Transverse colon (tissue), 4 donors: ENCODE data around the gene HECTD4. TPM values are rescaled to one million over a fixed set of nuclear protein-coding genes. Genes with fewer than 3 reads are reported as not detected.

Experiments
- DNase-seq: peaks from one replicate; pipeline ENCODE4 v3.0.0-alpha.2; 2019
- H3K27ac ChIP-seq, 4 donors: fragments of 200-600 bp; sonication (generic); 2 replicates each; pipeline ENCODE4 v1.5.1; 2016 to 2018; ENCODE audit warnings: inconsistent platforms in 4 of 4
- H3K27me3 ChIP-seq: fragments of 200-600 bp; sonication (generic); 2 replicates; pipeline ENCODE4 v1.5.1; 2017; ENCODE audit warnings: inconsistent platforms
- H3K36me3 ChIP-seq, 4 donors: fragments of 200-600 bp; sonication (generic); 2 replicates each; pipeline ENCODE4 v1.5.1; 2017 to 2019; ENCODE audit warnings: inconsistent platforms in 4 of 4
- H3K4me1 ChIP-seq, 4 donors: fragments of 200-600 bp; sonication (generic); 2 replicates each; pipeline ENCODE4 v1.5.1; 2017 to 2020; ENCODE audit warnings: inconsistent platforms in 4 of 4
- H3K4me3 ChIP-seq, 4 donors: fragments of 200-600 bp; sonication (generic); 1 replicate in 1 of 4; 2 replicates in 3 of 4; pipeline versions ENCODE4 v1.5.1 to v1.6.1; 2017 to 2019; ENCODE audit warnings: inconsistent platforms in 4 of 4
- H3K9me3 ChIP-seq, 2 donors: fragments of 200-600 bp; sonication (generic); 2 replicates each; pipeline ENCODE4 v1.5.1; 2017 to 2019; ENCODE audit warnings: inconsistent platforms in 2 of 2
- CTCF ChIP-seq, 5 experiments: fragments of 200-600 bp in 3 of 5; fragments of 450-650 bp in 2 of 5; sonication (generic) in 3 of 5; IDR thresholded peaks; 1 replicate in 2 of 5; 2 replicates in 3 of 5; pipeline ENCODE4 v1.5.1; 2016 to 2017; ENCODE audit warnings: antibody characterized with exemption in 5 of 5, inconsistent platforms in 3 of 5, mild to moderate bottlenecking in 2 of 5, moderate library complexity in 1 of 5
- EP300 ChIP-seq: sonication (generic); formaldehyde crosslinking; IDR thresholded peaks from one replicate; pipeline ENCODE4 v1.6.1; 2017; ENCODE audit warnings: antibody characterized with exemption, low read depth
- POLR2A ChIP-seq: fragments of 450-650 bp; IDR thresholded peaks from one replicate; pipeline ENCODE4 v1.6.1; 2016; ENCODE audit warnings: antibody characterized with exemption, mild to moderate bottlenecking, moderate library complexity
- POLR2AphosphoS5 ChIP-seq, 3 donors: sonication (generic); formaldehyde crosslinking; IDR thresholded peaks; one replicate each; pipeline ENCODE4 v1.6.1; 2016; ENCODE audit warnings: antibody characterized with exemption in 3 of 3
- WGBS, 2 donors: methylation state at CpG; one replicate each; pipeline ENCODE4 v1.1.5; 2018; ENCODE audit warnings: low coverage in 1 of 2; 5-methylcytosine and 5-hydroxymethylcytosine counted together
- in situ Hi-C, 4 donors: fragments of 200-750 bp; cut with MboI; loops; one replicate each; pipeline versions ENCODE4 v1.15.0 to v1.15.1; 2017; ENCODE audit warnings: low sequenced_read_pairs in 3 of 4, low pct_ligation_motif_present in 1 of 4, low pct_unique_long_range_greater_than_20kb in 1 of 4
- intact Hi-C: fragments of 100-400 bp; cut with DNase I; formaldehyde crosslinking; loops from one replicate; pipeline ENCODE4 v1.15.1; 2023; ENCODE audit warnings: low total_unique reads
- total RNA-seq, 4 donors: library from RNA; depleted of rRNA; stranded (reverse); fragments of >200 nt; gene quantifications; one replicate each; pipeline ENCODE4 v1.1.0, GENCODE V29; 2016

HECTD4 gene
- total RNA-seq, 4 donors from 2014 or later: 52.6 to 171 (median 121) TPM

GRCh38 chr12:112331886-112332285 lies 50.3 kb downstream of the HECTD4 start:
- Histone ChIP-seq H3K4me3 (no peak overlapping the region), H3K36me3 (no peaks in the 10 kb centered on the region), H3K27me3 (no peaks in the 10 kb centered on the region), H3K4me1 (peaks cover 0 to 17% (median 0%) of the 10 kb centered on the region in 4 donors), H3K27ac (no peak overlapping the region), H3K9me3 (no peaks in the 10 kb centered on the region)
- intact Hi-C loops: no loop called here
- TF ChIP-seq POLR2A: no peak
- in situ Hi-C loops: no loop called here
- DNase-seq: no peak
- WGBS, 2 donors: 85 to 86% methylated on average over 2 to 4 of the region's 4 CpGs

GRCh38 chr12:112330706-112331105 lies 51.5 kb downstream of the HECTD4 start:
- no peaks in the 10 kb centered on the region for H3K36me3 ChIP-seq
- TF ChIP-seq EP300 (no peak), POLR2AphosphoS5 (IDR thresholded peaks at IDR 0.05) (no peak), POLR2A (no peak), CTCF (IDR thresholded peaks at IDR 0.05) (no peak)
- no peak overlapping the region for H3K27ac ChIP-seq
- H3K27me3 ChIP-seq: no peaks in the 10 kb centered on the region
- H3K9me3 ChIP-seq: no peaks in the 10 kb centered on the region
- H3K4me1 ChIP-seq: peaks cover 0 to 17% (median 0%) of the 10 kb centered on the region in 4 donors
- intact Hi-C loops (no loop called here), in situ Hi-C loops (no loop called here)
- no peak for DNase-seq
- H3K4me3 ChIP-seq: no peak overlapping the region
- 86% methylated on average over 4 of the region's 4 CpGs; no CpG with 5 or more reads in 1 of the 2 donors for WGBS, 2 donors

GRCh38 chr12:112328456-112329124 lies 53.6 kb downstream of the HECTD4 start:
- Histone ChIP-seq H3K4me1 (peaks cover 0 to 17% (median 0%) of the 10 kb centered on the region in 4 donors), H3K4me3 (no peak overlapping the region), H3K9me3 (no peaks in the 10 kb centered on the region), H3K27ac (no peak overlapping the region), H3K27me3 (no peaks in the 10 kb centered on the region), H3K36me3 (no peaks in the 10 kb centered on the region)
- intact Hi-C loops: no loop called here
- TF ChIP-seq POLR2AphosphoS5 (IDR thresholded peaks at IDR 0.05): no peak
- TF ChIP-seq POLR2A: no peak
- TF ChIP-seq EP300: no peak
- TF ChIP-seq CTCF (IDR thresholded peaks at IDR 0.05): no peak
- in situ Hi-C loops: no loop called here
- WGBS, 2 donors: 68 to 76% methylated on average over 3 of the region's 3 CpGs
- DNase-seq: no peak

GRCh38 chr12:112327209-112327938 lies 54.9 kb downstream of the HECTD4 start:
- DNase-seq: no peak
- WGBS, 2 donors: 85 to 86% methylated on average over 7 of the region's 7 CpGs
- no peak overlapping the region for H3K27ac ChIP-seq
- in situ Hi-C loops: no loop called here
- intact Hi-C loops: no loop called here
- H3K4me1 ChIP-seq: peaks cover 0 to 22% (median 0%) of the 10 kb centered on the region in 4 donors
- H3K36me3 ChIP-seq: no peaks in the 10 kb centered on the region
- no peaks in the 10 kb centered on the region for H3K27me3 ChIP-seq
- no peak overlapping the region for H3K4me3 ChIP-seq
- TF ChIP-seq POLR2AphosphoS5 (IDR thresholded peaks at IDR 0.05) (no peak), CTCF (IDR thresholded peaks at IDR 0.05) (no peak), EP300 (no peak)
- no peaks in the 10 kb centered on the region for H3K9me3 ChIP-seq
